Measurements from ENCODE around the gene WASF3.
A peak's percentile ranks its signal among the peaks of the same experiment; 100 is the strongest.

WASF3 gene

DNA sequence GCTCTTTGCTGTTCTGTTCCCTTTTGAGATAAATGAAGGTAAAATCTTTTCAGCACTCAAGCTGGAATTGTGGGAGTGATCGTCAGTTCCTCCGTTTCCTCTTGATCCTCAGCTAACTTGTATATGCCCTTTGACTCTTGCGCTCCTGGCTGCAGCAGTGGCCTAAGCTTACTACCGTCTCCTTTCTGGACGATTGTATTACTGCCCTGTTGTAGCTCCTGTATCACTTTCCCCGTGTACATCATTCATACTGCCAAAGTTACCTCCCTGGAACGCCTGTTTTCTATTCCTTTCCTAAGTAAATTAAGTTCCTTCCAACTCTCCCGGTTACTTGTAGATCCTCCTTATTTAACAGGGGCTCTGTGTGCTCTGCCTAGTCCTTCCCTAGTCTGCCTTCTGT lies 36.9 kb downstream of the WASF3 start:
- no peak for FAIRE-seq
- DNase-seq (ENCODE audit: insufficient read length, low spot score): no peak
- TF ChIP-seq POLR2AphosphoS5 (IDR thresholded peaks at IDR 0.05; ENCODE audit: low read depth, low read length) (no peak), POU2F2 (IDR thresholded peaks at IDR 0.05; ENCODE audit: low read depth, low read length) (no peak), SPI1 (IDR thresholded peaks at IDR 0.05; ENCODE audit: low read depth, low read length) (no peak), TAF1 (IDR thresholded peaks at IDR 0.05; ENCODE audit: low read depth, low read length) (no peak), PAX5 (IDR thresholded peaks at IDR 0.05; ENCODE audit: insufficient read depth, low read length, severe bottlenecking) (no peak), POLR2A (IDR thresholded peaks at IDR 0.05; ENCODE audit: low read depth, low read length) (no peak)

DNA sequence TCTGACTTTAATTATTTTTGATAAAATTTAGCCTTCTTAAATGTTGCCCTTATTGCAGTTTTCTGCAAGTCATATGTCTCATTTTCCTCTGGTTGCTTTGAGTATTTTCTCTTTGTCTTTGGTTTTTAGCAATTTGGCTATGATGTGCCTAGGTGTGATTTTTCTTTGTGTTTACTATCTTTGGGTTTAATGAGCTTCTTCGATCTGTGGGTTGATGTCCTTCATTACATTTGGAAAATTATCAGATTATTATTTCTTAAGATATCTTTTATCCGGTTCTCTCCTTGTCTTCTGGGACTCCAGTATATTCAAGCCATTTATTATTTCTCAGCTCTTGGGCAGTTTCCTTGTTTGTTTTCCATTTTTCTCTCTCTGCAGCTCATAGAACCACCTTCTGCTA lies 39.0 kb downstream of the WASF3 start:
- DNase-seq (ENCODE audit: insufficient read length, low spot score): no peak
- TF ChIP-seq SPI1 (IDR thresholded peaks at IDR 0.05; ENCODE audit: low read depth, low read length): no peak
- no peak for FAIRE-seq

DNA sequence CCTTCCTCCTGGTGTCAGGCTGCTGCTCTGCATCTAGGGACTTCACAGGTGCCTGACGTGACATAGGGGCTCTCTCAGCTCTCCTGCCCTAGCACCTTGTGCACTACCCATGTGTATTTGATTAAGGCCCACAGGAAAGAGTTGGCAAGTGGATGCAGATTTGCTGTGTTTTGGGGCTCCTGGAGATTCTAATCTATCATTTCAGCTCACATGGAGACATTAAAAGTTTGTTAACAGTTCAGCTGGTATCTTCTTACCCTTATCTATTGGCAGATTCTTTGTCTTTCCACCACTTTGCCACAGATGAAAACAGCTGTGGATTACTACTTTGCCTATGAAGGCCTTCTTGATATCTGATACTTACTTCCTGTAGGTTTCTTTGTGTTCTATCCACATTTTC lies 41.9 kb downstream of the WASF3 start:
- TF ChIP-seq POLR2A (IDR thresholded peaks at IDR 0.05; ENCODE audit: low read depth, low read length) (no peak), POU2F2 (IDR thresholded peaks at IDR 0.05; ENCODE audit: low read depth, low read length) (no peak), SPI1 (IDR thresholded peaks at IDR 0.05; ENCODE audit: low read depth, low read length) (no peak), PAX5 (IDR thresholded peaks at IDR 0.05; ENCODE audit: insufficient read depth, low read length, severe bottlenecking) (no peak)
- FAIRE-seq (no peak), DNase-seq (ENCODE audit: insufficient read length, low spot score) (no peak)

DNA sequence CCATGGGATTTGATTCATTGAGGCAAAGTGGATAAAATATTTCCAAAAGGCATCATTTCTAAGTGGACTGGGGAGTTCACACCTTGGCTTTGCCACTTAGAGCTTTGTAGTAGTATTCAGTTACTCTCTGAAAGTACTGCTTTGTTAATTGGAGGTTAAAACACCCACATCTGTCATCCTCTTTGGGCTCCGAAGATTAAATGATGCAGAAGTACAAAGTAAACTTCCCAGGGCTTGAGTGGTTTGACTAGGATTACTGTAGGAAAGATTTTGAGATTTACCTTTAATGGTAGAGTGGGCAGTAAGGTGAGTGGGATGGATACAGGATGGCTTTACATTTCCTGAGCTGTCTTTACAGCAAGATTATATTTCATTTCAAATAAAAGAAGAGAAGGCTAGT lies 42.4 kb downstream of the WASF3 start:
- TF ChIP-seq POU2F2 (IDR thresholded peaks at IDR 0.05; ENCODE audit: low read depth, low read length): no peak
- no peak for TF ChIP-seq POLR2AphosphoS5 (IDR thresholded peaks at IDR 0.05; ENCODE audit: low read depth, low read length)
- no peak for TF ChIP-seq POLR2A (IDR thresholded peaks at IDR 0.05; ENCODE audit: low read depth, low read length)
- TF ChIP-seq TAF1 (IDR thresholded peaks at IDR 0.05; ENCODE audit: low read depth, low read length): no peak
- no peak for TF ChIP-seq PAX5 (IDR thresholded peaks at IDR 0.05; ENCODE audit: insufficient read depth, low read length, severe bottlenecking)
- no peak for TF ChIP-seq SPI1 (IDR thresholded peaks at IDR 0.05; ENCODE audit: low read depth, low read length)
- FAIRE-seq (no peak), DNase-seq (ENCODE audit: insufficient read length, low spot score) (no peak)

DNA sequence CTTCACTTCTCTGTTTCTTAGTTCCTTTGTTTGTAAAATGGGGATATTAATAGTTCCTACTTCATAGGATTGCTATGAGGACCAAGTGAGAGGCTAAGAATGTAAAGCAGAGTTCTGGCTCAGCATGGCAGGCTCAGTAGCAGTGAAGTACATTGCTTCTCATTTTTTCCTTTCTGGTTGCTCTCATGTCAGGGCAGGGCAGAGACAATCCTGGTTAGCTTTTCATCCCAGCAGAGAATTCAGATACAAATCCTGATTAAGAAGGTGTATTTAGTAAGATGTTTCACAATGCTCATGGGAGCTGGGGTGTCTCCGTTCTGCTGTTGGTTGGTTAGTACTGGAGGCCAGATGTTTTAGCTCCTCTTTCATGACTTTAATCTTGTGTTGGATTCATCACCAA lies 42.9 kb downstream of the WASF3 start:
- FAIRE-seq: no peak
- no peak for DNase-seq (ENCODE audit: insufficient read length, low spot score)

DNA sequence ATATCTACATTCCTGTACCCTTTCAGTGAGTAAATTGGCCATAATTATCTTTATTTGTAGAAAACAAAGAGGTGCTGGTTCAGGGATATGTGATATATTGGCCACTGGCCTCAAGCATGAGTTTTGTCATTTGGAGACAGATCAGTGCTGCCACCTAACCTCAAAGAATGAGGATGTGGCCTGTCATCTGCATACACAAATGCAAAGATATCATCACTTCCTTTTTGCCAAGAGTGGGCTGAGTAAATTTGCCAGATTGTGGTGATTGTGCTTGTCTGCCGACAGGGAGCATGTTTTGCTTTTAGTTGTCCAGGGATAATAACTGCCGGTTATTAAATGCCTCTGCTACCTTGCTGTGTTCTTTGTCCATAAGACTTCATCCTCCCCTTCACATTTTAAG lies 44.2 kb downstream of the WASF3 start:
- FAIRE-seq: no peak
- DNase-seq (ENCODE audit: insufficient read length, low spot score): no peak
- TF ChIP-seq SPI1 (IDR thresholded peaks at IDR 0.05; ENCODE audit: low read depth, low read length) (peak; percentile 57), POU2F2 (IDR thresholded peaks at IDR 0.05; ENCODE audit: low read depth, low read length) (no peak), POLR2A (IDR thresholded peaks at IDR 0.05; ENCODE audit: low read depth, low read length) (no peak), POLR2AphosphoS5 (IDR thresholded peaks at IDR 0.05; ENCODE audit: low read depth, low read length) (no peak), TAF1 (IDR thresholded peaks at IDR 0.05; ENCODE audit: low read depth, low read length) (no peak), PAX5 (IDR thresholded peaks at IDR 0.05; ENCODE audit: insufficient read depth, low read length, severe bottlenecking) (no peak)

More for the DNA sequence above, 42.9 kb downstream of the WASF3 start:
- TF ChIP-seq POU2F2 (IDR thresholded peaks at IDR 0.05; ENCODE audit: low read depth, low read length): no peak
- no peak for TF ChIP-seq SPI1 (IDR thresholded peaks at IDR 0.05; ENCODE audit: low read depth, low read length)
- TF ChIP-seq PAX5 (IDR thresholded peaks at IDR 0.05; ENCODE audit: insufficient read depth, low read length, severe bottlenecking): no peak
- no peak for TF ChIP-seq TAF1 (IDR thresholded peaks at IDR 0.05; ENCODE audit: low read depth, low read length)
- no peak for TF ChIP-seq POLR2A (IDR thresholded peaks at IDR 0.05; ENCODE audit: low read depth, low read length)
- TF ChIP-seq POLR2AphosphoS5 (IDR thresholded peaks at IDR 0.05; ENCODE audit: low read depth, low read length): no peak

DNA sequence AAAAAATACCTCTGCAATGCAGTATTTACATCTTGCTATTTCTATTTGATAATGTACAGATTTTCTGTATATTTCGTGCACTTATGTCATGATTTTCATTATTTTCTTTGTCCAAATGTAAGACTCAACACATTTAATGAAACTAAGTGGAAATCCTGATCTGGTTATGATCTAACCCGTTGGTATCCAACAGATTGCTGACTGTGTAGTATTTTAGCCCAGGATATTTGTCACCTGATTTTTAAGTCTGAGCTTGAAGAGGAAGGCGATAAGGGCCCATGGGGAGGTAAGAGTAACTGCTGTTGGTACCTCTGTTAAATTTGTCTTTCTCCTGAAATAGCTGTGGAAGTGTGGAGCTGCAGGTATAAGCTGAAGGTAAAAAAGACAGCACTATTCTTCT lies 45.3 kb downstream of the WASF3 start:
- TF ChIP-seq TAF1 (IDR thresholded peaks at IDR 0.05; ENCODE audit: low read depth, low read length) (no peak), POLR2AphosphoS5 (IDR thresholded peaks at IDR 0.05; ENCODE audit: low read depth, low read length) (no peak), PAX5 (IDR thresholded peaks at IDR 0.05; ENCODE audit: insufficient read depth, low read length, severe bottlenecking) (no peak), POU2F2 (IDR thresholded peaks at IDR 0.05; ENCODE audit: low read depth, low read length) (no peak), POLR2A (IDR thresholded peaks at IDR 0.05; ENCODE audit: low read depth, low read length) (no peak), SPI1 (IDR thresholded peaks at IDR 0.05; ENCODE audit: low read depth, low read length) (no peak)
- DNase-seq (ENCODE audit: insufficient read length, low spot score) (no peak), FAIRE-seq (no peak)

DNA sequence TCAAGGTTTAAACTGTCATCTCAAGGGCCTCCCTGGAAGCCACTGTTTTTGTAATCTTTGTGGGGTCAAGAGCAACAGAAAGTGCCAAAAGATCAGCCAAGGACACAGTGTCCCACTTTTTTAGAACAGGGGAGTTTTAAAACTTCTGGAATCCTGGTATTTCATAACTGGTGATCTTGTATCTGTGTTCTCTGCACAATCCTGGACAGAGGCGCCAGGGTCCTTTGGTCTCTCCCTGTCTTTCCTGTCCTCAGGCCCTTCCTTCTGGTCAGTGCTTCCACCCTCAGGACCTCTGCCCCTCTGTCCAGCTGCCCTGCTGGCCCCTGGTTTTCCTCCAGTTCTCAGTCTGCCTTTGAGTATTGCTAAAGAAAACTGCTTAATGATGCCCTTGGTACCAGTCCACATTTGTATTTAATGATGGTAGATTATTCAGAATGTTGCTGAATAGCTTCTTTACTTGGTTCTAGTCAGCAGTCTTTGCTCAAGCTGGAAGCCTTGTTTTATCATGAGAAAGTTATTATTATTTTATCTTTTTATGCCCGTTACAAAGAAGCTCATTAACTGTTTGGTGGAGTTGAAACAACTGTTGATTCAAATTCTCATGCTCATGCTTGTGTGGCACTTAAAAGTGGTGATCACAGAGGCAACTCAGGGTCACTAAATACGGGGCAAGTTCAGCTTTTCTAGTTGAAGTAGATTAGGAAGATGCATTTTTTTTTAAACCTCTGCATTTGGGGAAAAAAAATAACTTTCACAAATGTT lies 47.5 kb downstream of the WASF3 start:
- TF ChIP-seq POLR2A (IDR thresholded peaks at IDR 0.05; ENCODE audit: low read depth, low read length) (no peak), POU2F2 (IDR thresholded peaks at IDR 0.05; ENCODE audit: low read depth, low read length) (no peak), PAX5 (IDR thresholded peaks at IDR 0.05; ENCODE audit: insufficient read depth, low read length, severe bottlenecking) (no peak), POLR2AphosphoS5 (IDR thresholded peaks at IDR 0.05; ENCODE audit: low read depth, low read length) (no peak), SPI1 (IDR thresholded peaks at IDR 0.05; ENCODE audit: low read depth, low read length) (no peak), TAF1 (IDR thresholded peaks at IDR 0.05; ENCODE audit: low read depth, low read length) (no peak)
- FAIRE-seq (no peak), DNase-seq (ENCODE audit: insufficient read length, low spot score) (no peak)

DNA sequence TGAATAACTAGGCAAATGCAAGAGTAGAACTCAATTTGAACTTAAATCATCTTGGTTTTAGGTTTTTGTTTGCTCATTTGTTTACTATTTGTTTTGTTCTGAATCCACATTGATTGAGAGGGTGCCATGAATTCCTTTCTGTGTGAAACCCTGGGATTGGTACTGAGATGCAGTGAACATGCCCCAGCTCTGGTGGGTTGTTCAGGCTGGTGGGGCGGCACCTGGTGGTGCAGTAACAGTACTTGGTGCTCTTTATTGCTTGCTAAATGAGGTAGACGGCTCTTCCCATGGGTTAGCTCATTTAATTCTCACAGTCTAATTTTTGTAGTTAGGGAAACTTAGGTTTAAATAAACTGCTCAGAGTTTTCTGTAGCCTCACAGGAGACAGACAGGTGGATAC lies 48.4 kb downstream of the WASF3 start:
- DNase-seq (ENCODE audit: insufficient read length, low spot score): no peak
- TF ChIP-seq POLR2A (IDR thresholded peaks at IDR 0.05; ENCODE audit: low read depth, low read length) (no peak), POLR2AphosphoS5 (IDR thresholded peaks at IDR 0.05; ENCODE audit: low read depth, low read length) (no peak), TAF1 (IDR thresholded peaks at IDR 0.05; ENCODE audit: low read depth, low read length) (no peak), POU2F2 (IDR thresholded peaks at IDR 0.05; ENCODE audit: low read depth, low read length) (no peak), SPI1 (IDR thresholded peaks at IDR 0.05; ENCODE audit: low read depth, low read length) (no peak), PAX5 (IDR thresholded peaks at IDR 0.05; ENCODE audit: insufficient read depth, low read length, severe bottlenecking) (no peak)
- FAIRE-seq: no peak

DNA sequence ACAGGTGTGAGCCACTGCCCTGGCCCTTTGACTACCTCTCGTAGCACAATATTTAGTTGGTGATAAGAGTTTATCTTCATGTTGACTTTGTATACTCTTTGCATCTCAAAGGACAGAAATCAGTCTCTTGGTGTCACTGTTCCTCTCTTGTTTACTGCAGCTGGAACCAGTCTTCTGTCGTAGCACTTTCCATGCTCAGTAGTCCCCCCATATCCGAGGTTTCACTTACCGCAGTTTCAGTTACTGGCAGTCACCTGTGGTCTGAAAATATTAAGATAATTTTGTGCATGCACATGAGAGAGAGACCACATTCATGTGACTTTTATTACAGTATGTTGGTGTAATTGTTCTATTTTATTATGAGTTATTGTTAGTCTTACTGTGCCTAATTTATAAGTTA lies 49.1 kb downstream of the WASF3 start:
- DNase-seq (ENCODE audit: insufficient read length, low spot score) (no peak), FAIRE-seq (no peak)
- TF ChIP-seq SPI1 (IDR thresholded peaks at IDR 0.05; ENCODE audit: low read depth, low read length) (no peak), POLR2A (IDR thresholded peaks at IDR 0.05; ENCODE audit: low read depth, low read length) (no peak), PAX5 (IDR thresholded peaks at IDR 0.05; ENCODE audit: insufficient read depth, low read length, severe bottlenecking) (no peak), TAF1 (IDR thresholded peaks at IDR 0.05; ENCODE audit: low read depth, low read length) (no peak), POU2F2 (IDR thresholded peaks at IDR 0.05; ENCODE audit: low read depth, low read length) (no peak), POLR2AphosphoS5 (IDR thresholded peaks at IDR 0.05; ENCODE audit: low read depth, low read length) (no peak)
